ENCODE results near the gene UGCG. TPM values are rescaled to one million over a fixed set of nuclear protein-coding genes. Genes with fewer than 3 reads are reported as not detected.

The UGCG gene
- total and polyA plus RNA-seq, 9 of the 15 experiments (the other 6 are each of a cell fraction or from before 2014, with no cell fraction given) = 20.0 to 40.3 (median 29.2) TPM

GRCh38 chr9:111895996-111896941 lies at the start of gene UGCG (continued):
- TF ChIP-seq, protein P1, sequence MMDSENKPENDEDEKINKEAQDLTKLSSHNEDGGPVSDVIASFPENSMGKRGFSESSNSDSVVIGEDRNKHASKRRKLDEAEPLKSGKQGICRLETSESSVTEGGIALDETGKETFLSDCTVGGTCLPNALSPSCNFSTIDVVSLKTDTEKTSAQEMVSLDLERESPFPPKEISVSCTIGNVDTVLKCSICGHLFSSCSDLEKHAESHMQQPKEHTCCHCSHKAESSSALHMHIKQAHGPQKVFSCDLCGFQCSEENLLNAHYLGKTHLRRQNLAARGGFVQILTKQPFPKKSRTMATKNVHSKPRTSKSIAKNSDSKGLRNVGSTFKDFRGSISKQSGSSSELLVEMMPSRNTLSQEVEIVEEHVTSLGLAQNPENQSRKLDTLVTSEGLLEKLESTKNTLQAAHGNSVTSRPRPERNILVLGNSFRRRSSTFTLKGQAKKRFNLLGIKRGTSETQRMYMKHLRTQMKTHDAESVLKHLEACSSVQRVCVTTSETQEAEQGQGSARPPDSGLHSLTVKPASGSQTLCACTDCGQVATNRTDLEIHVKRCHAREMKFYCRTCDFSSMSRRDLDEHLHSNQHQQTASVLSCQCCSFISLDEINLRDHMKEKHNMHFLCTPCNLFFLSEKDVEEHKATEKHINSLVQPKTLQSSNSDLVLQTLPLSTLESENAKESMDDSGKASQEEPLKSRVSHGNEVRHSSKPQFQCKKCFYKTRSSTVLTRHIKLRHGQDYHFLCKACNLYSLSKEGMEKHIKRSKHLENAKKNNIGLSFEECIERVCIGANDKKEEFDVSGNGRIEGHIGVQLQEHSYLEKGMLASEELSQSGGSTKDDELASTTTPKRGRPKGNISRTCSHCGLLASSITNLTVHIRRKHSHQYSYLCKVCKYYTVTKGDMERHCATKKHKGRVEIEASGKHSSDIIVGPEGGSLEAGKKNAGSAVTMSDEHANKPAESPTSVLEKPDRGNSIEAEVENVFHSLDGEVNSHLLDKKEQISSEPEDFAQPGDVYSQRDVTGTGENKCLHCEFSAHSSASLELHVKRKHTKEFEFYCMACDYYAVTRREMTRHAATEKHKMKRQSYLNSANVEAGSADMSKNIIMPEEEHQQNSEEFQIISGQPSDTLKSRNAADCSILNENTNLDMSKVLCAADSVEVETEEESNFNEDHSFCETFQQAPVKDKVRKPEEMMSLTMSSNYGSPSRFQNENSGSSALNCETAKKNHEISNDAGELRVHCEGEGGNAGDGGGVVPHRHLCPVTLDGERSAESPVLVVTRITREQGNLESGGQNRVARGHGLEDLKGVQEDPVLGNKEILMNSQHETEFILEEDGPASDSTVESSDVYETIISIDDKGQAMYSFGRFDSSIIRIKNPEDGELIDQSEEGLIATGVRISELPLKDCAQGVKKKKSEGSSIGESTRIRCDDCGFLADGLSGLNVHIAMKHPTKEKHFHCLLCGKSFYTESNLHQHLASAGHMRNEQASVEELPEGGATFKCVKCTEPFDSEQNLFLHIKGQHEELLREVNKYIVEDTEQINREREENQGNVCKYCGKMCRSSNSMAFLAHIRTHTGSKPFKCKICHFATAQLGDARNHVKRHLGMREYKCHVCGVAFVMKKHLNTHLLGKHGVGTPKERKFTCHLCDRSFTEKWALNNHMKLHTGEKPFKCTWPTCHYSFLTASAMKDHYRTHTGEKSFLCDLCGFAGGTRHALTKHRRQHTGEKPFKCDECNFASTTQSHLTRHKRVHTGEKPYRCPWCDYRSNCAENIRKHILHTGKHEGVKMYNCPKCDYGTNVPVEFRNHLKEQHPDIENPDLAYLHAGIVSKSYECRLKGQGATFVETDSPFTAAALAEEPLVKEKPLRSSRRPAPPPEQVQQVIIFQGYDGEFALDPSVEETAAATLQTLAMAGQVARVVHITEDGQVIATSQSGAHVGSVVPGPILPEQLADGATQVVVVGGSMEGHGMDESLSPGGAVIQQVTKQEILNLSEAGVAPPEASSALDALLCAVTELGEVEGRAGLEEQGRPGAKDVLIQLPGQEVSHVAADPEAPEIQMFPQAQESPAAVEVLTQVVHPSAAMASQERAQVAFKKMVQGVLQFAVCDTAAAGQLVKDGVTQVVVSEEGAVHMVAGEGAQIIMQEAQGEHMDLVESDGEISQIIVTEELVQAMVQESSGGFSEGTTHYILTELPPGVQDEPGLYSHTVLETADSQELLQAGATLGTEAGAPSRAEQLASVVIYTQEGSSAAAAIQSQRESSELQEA (IDR thresholded peaks at IDR 0.05; ENCODE audit: low read depth) = no peak
- TF ChIP-seq, protein P2, sequence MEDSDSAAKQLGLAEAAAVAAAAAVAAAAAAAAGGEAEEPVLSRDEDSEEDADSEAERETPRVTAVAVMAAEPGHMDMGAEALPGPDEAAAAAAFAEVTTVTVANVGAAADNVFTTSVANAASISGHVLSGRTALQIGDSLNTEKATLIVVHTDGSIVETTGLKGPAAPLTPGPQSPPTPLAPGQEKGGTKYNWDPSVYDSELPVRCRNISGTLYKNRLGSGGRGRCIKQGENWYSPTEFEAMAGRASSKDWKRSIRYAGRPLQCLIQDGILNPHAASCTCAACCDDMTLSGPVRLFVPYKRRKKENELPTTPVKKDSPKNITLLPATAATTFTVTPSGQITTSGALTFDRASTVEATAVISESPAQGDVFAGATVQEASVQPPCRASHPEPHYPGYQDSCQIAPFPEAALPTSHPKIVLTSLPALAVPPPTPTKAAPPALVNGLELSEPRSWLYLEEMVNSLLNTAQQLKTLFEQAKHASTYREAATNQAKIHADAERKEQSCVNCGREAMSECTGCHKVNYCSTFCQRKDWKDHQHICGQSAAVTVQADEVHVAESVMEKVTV (CRISPR knock-in tag; IDR thresholded peaks at IDR 0.05) = 0 out of 2 replicates have a peak, but pooled peaks have one; percentile 14
- TF ChIP-seq, protein P3, sequence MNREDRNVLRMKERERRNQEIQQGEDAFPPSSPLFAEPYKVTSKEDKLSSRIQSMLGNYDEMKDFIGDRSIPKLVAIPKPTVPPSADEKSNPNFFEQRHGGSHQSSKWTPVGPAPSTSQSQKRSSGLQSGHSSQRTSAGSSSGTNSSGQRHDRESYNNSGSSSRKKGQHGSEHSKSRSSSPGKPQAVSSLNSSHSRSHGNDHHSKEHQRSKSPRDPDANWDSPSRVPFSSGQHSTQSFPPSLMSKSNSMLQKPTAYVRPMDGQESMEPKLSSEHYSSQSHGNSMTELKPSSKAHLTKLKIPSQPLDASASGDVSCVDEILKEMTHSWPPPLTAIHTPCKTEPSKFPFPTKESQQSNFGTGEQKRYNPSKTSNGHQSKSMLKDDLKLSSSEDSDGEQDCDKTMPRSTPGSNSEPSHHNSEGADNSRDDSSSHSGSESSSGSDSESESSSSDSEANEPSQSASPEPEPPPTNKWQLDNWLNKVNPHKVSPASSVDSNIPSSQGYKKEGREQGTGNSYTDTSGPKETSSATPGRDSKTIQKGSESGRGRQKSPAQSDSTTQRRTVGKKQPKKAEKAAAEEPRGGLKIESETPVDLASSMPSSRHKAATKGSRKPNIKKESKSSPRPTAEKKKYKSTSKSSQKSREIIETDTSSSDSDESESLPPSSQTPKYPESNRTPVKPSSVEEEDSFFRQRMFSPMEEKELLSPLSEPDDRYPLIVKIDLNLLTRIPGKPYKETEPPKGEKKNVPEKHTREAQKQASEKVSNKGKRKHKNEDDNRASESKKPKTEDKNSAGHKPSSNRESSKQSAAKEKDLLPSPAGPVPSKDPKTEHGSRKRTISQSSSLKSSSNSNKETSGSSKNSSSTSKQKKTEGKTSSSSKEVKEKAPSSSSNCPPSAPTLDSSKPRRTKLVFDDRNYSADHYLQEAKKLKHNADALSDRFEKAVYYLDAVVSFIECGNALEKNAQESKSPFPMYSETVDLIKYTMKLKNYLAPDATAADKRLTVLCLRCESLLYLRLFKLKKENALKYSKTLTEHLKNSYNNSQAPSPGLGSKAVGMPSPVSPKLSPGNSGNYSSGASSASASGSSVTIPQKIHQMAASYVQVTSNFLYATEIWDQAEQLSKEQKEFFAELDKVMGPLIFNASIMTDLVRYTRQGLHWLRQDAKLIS (CRISPR knock-in tag; IDR thresholded peaks at IDR 0.05) = no peak; the same call in none of the 2 replicates
- TF ChIP-seq MITF (IDR thresholded peaks at IDR 0.05) (peak; percentile 29; the same call in 1 of the 2 replicates), ZNF436 (CRISPR knock-in tag; IDR thresholded peaks at IDR 0.05) (no peak), NR2C2 (CRISPR knock-in tag; IDR thresholded peaks at IDR 0.05) (no peak; the same call in 1 of the 2 replicates), NR2C2 (tag; IDR thresholded peaks at IDR 0.05) (0 out of 2 replicates have a peak, but pooled peaks have one; percentile 10), SPI1 (IDR thresholded peaks at IDR 0.05; ENCODE audit: borderline replicate concordance, low read depth, low read length) (no peak)
